HepG2 (cell line): ENCODE data around the gene SALL2. TPM values are rescaled to one million over a fixed set of nuclear protein-coding genes. Genes with fewer than 3 reads are reported as not detected.
A peak's percentile ranks its signal among the peaks of the same experiment; 100 is the strongest.

Source experiments
- BCLAF1 ChIP-seq: fragments of 450-650 bp; IDR thresholded peaks from 2 replicates; pipeline ENCODE4 v1.6.1; 2017; ENCODE audit warnings: mild to moderate bottlenecking
- CREM ChIP-seq, 2 experiments: sonication (generic) in 1 of 2; formaldehyde crosslinking in 1 of 2; IDR thresholded peaks; 2 replicates each; pipeline versions ENCODE4 v1.4.0 to v1.6.1; 2016 to 2020; ENCODE audit warnings: antibody characterized with exemption in 1 of 2, mild to moderate bottlenecking in 1 of 2, missing genetic modification reagents in 1 of 2
- HES4 ChIP-seq: sonication (generic); formaldehyde crosslinking; IDR thresholded peaks from 2 replicates; pipeline ENCODE4 v1.9.0; 2021; ENCODE audit warnings: mild to moderate bottlenecking, missing genetic modification reagents, borderline replicate concordance
- HOXA3 ChIP-seq: sonication (generic); formaldehyde crosslinking; IDR thresholded peaks from 2 replicates; pipeline ENCODE4 v1.5.0; 2020; ENCODE audit warnings: missing genetic modification reagents
- KAT2B ChIP-seq: fragments of 150-350 bp; IDR thresholded peaks from 2 replicates; pipeline ENCODE4 v1.6.1; 2014; ENCODE audit warnings: low read depth, low read length, borderline replicate concordance
- MIXL1 ChIP-seq: IDR thresholded peaks from 2 replicates; pipeline ENCODE4 v1.6.1; 2016
- NR2C2 ChIP-seq: sonication (generic); formaldehyde crosslinking; IDR thresholded peaks from 2 replicates; pipeline ENCODE4 v1.4.0; 2020; ENCODE audit warnings: missing genetic modification reagents, mild to moderate bottlenecking, moderate library complexity, borderline replicate concordance
- RBM22 ChIP-seq: fragments of 200-400 bp; formaldehyde crosslinking; optimal IDR thresholded peaks from 2 replicates; pipeline ENCODE3; 2017; ENCODE audit warnings: mild to moderate bottlenecking, low read length, moderate library complexity
- TAF1 ChIP-seq: sonication (generic); formaldehyde crosslinking; IDR thresholded peaks from 2 replicates; pipeline ENCODE4 v1.4.0; 2020; ENCODE audit warnings: missing genetic modification reagents
- TGIF2 ChIP-seq: IDR thresholded peaks from 2 replicates; pipeline ENCODE4 v1.6.1; 2016; ENCODE audit warnings: control low read depth, missing compliant biosample characterization
- THAP8 ChIP-seq: sonication (generic); formaldehyde crosslinking; IDR thresholded peaks from 2 replicates; pipeline ENCODE4 v1.5.1; 2020; ENCODE audit warnings: missing genetic modification reagents, mild to moderate bottlenecking, borderline replicate concordance
- ZBTB39 ChIP-seq: sonication (generic); formaldehyde crosslinking; IDR thresholded peaks from 2 replicates; pipeline ENCODE4 v1.5.0; 2020; ENCODE audit warnings: missing genetic modification reagents
- ZFY ChIP-seq: sonication (generic); formaldehyde crosslinking; IDR thresholded peaks from 2 replicates; pipeline ENCODE4 v1.4.0; 2020; ENCODE audit warnings: missing genetic modification reagents
- ZHX1 ChIP-seq: sonication (generic); formaldehyde crosslinking; IDR thresholded peaks from 2 replicates; pipeline ENCODE4 v1.8.1; 2022; ENCODE audit warnings: low read depth, mild to moderate bottlenecking, missing genetic modification reagents
- ZNF350 ChIP-seq: sonication (generic); formaldehyde crosslinking; IDR thresholded peaks from 2 replicates; pipeline ENCODE4 v1.4.0; 2020; ENCODE audit warnings: mild to moderate bottlenecking, low read depth, missing genetic modification reagents, borderline replicate concordance
- ZNF883 ChIP-seq: sonication (generic); formaldehyde crosslinking; IDR thresholded peaks from 2 replicates; pipeline ENCODE4 v1.5.1; 2020; ENCODE audit warnings: mild to moderate bottlenecking, missing genetic modification reagents; ENCODE audit errors: not compliant biosample characterization
- ZZZ3 ChIP-seq: sonication (generic); formaldehyde crosslinking; IDR thresholded peaks from 2 replicates; pipeline ENCODE4 v1.4.0; 2020; ENCODE audit warnings: missing genetic modification reagents, mild to moderate bottlenecking, borderline replicate concordance
- polyA plus RNA-seq, 8 experiments: library from polyadenylated mRNA; depleted of rRNA in 3 of 8; stranded (reverse) in 7 of 8; unstranded in 1 of 8; fragments of >200 nt; fragmentation: Illumina TruSeq in 4 of 8; extraction: Trizol in 4 of 8; gene quantifications; 2 replicates each; pipeline versions ENCODE4 v1.2.1 to v1.2.3, GENCODE V29; 2011 to 2016; ENCODE audit warnings: low read depth in 4 of 8, missing spikeins in 1 of 8, mixed read lengths in 1 of 8; ENCODE audit not compliant: insufficient read depth in 1 of 8
- total RNA-seq, 5 experiments: library from RNA; depleted of rRNA; stranded (reverse); fragments of >200 nt; fragmentation: Illumina TruSeq; extraction: Trizol; gene quantifications; 2 replicates each; pipeline ENCODE4 v1.2.3, GENCODE V29; 2016; ENCODE audit warnings: low read depth in 1 of 5

Gene SALL2
- total and polyA plus RNA-seq, 2 of the 13 experiments (the other 11 are each of a cell fraction or from before 2014, with no cell fraction given) = 4.9 to 5.8 TPM

GRCh38 chr14:21525962-21526671 lies at the start of gene SALL2 (continued):
- TF ChIP-seq ZBTB39 (CRISPR knock-in tag) (no peak), HOXA3 (CRISPR knock-in tag) (peak; percentile 74; the same call in 1 of the 2 replicates), MIXL1 (CRISPR knock-in tag) (no peak), BCLAF1 (no peak), RBM22 (no peak), ZFY (peak; percentile 45), TAF1 (no peak; the same call in 1 of the 2 replicates), ZNF350 (CRISPR knock-in tag) (peak; percentile 18; the same call in 1 of the 2 replicates), HES4 (no peak), ZHX1 (no peak), NR2C2 (CRISPR knock-in tag) (no peak), KAT2B (no peak), CREM (IDR thresholded peaks at IDR 0.05) (no peak), CREM (CRISPR knock-in tag; IDR thresholded peaks at IDR 0.05) (no peak), THAP8 (0 out of 2 replicates have a peak, but pooled peaks have one; percentile 71), ZNF883 (peak; percentile 51), ZZZ3 (no peak), TGIF2 (CRISPR knock-in tag) (no peak)
